Measurements from ENCODE around the gene CDC73. TPM values are rescaled to one million over a fixed set of nuclear protein-coding genes. Genes with fewer than 3 reads are reported as not detected.

CDC73 gene
- total and polyA plus RNA-seq, 10 of the 15 experiments (the other 5 are each of a cell fraction or from before 2014, with no cell fraction given), result 10.6 to 43.4 (median 21.7) TPM

- Histone ChIP-seq H3K9ac (ENCODE audit: control insufficient read depth, insufficient read depth, low read length) (no peak overlapping the region), H3K79me2 (ENCODE audit: control insufficient read depth, insufficient read depth, low read length) (no peaks in the 10 kb centered on the region; the same call in 1 of the 2 replicates), H3K4me3 (no peak overlapping the region), H3K27ac (ENCODE audit: control insufficient read depth, insufficient read depth) (no peak overlapping the region), H3K4me2 (ENCODE audit: control insufficient read depth, insufficient read depth) (no peak overlapping the region), H2AFZ (ENCODE audit: control insufficient read depth, low read depth, low read length) (no peak overlapping the region), H4K20me1 (ENCODE audit: control insufficient read depth, insufficient read depth) (no peaks in the 10 kb centered on the region), H3K27me3 (replicated peaks in 1 of 2; ENCODE audit: control insufficient read depth in 2 of 2, insufficient read depth in 2 of 2, low read length in 1 of 2) (no peaks in the 10 kb centered on the region), H3K9me3 (replicated peaks; ENCODE audit: control insufficient read depth, insufficient read depth, low read length) (no peaks in the 10 kb centered on the region), H3K36me3 (ENCODE audit: control insufficient read depth in 2 of 2, insufficient read depth in 2 of 2, low read length in 1 of 2) (peaks cover 4 to 21% of the 10 kb centered on the region in 2 experiments), H3K4me1 (ENCODE audit: control insufficient read depth, insufficient read depth, low read length) (no peaks in the 10 kb centered on the region)
- intact Hi-C loops (cut with micrococcal nuclease; ENCODE audit: unreplicated experiment), result no loop called here
- SMC1A ChIA-PET (ENCODE audit: uncharacterized antibody, unreplicated experiment), result no interaction called here
- RAD21 ChIA-PET (ENCODE audit: unreplicated experiment), result no interaction called here
- in situ Hi-C loops (cut with MboI), result no loop called here
- ATAC-seq (no peak), DNase-seq (ENCODE audit: low read depth, low spot score) (no peak), FAIRE-seq (no peak)
- no TSS peak for BruUV-seq (replicated peaks)
- WGBS (ENCODE audit: insufficient coverage, insufficient replicate concordance, low lambda C conversion rate, missing lambda C conversion rate), result 100% methylated on average over 1 of the region's 1 CpG
- CTCF ChIA-PET, result interaction anchor here (0.6 kb wide), 1 partner anchor 155 kb away, joined by 5 read pairs; no protein-coding TSS in a partner anchor
- POLR2A ChIA-PET, result no interaction called here
- TF ChIP-seq MEF2A (IDR thresholded peaks at IDR 0.05; ENCODE audit: insufficient read depth, low read depth, low read length), result no peak
- no peak for TF ChIP-seq BHLHE40 (IDR thresholded peaks at IDR 0.05; ENCODE audit: borderline replicate concordance in 1 of 2, low read depth in 2 of 2, low read length in 1 of 2)
- no peak for TF ChIP-seq SMAD5 (IDR thresholded peaks at IDR 0.05; ENCODE audit: low read depth)
- no peak for TF ChIP-seq ZNF24 (IDR thresholded peaks at IDR 0.05)
- TF ChIP-seq USF2 (IDR thresholded peaks at IDR 0.05; ENCODE audit: borderline replicate concordance, low read depth, low read length), result no peak
- TF ChIP-seq CHD4 (IDR thresholded peaks at IDR 0.05), result no peak
- TF ChIP-seq, protein P1, sequence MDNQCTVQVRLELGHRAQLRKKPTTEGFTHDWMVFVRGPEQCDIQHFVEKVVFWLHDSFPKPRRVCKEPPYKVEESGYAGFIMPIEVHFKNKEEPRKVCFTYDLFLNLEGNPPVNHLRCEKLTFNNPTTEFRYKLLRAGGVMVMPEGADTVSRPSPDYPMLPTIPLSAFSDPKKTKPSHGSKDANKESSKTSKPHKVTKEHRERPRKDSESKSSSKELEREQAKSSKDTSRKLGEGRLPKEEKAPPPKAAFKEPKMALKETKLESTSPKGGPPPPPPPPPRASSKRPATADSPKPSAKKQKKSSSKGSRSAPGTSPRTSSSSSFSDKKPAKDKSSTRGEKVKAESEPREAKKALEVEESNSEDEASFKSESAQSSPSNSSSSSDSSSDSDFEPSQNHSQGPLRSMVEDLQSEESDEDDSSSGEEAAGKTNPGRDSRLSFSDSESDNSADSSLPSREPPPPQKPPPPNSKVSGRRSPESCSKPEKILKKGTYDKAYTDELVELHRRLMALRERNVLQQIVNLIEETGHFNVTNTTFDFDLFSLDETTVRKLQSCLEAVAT (IDR thresholded peaks at IDR 0.05), result no peak
- no peak for TF ChIP-seq CHD2 (IDR thresholded peaks at IDR 0.05; ENCODE audit: borderline replicate concordance, low read depth, low read length)
- no peak for TF ChIP-seq NRF1 (conservative IDR thresholded peaks at IDR 0.05; ENCODE audit: low read depth, low read length)
- TF ChIP-seq, protein P2, sequence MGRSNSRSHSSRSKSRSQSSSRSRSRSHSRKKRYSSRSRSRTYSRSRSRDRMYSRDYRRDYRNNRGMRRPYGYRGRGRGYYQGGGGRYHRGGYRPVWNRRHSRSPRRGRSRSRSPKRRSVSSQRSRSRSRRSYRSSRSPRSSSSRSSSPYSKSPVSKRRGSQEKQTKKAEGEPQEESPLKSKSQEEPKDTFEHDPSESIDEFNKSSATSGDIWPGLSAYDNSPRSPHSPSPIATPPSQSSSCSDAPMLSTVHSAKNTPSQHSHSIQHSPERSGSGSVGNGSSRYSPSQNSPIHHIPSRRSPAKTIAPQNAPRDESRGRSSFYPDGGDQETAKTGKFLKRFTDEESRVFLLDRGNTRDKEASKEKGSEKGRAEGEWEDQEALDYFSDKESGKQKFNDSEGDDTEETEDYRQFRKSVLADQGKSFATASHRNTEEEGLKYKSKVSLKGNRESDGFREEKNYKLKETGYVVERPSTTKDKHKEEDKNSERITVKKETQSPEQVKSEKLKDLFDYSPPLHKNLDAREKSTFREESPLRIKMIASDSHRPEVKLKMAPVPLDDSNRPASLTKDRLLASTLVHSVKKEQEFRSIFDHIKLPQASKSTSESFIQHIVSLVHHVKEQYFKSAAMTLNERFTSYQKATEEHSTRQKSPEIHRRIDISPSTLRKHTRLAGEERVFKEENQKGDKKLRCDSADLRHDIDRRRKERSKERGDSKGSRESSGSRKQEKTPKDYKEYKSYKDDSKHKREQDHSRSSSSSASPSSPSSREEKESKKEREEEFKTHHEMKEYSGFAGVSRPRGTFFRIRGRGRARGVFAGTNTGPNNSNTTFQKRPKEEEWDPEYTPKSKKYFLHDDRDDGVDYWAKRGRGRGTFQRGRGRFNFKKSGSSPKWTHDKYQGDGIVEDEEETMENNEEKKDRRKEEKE (IDR thresholded peaks at IDR 0.05), result no peak
- no peak for TF ChIP-seq SP1 (IDR thresholded peaks at IDR 0.05; ENCODE audit: low read depth, low read length)
- TF ChIP-seq POLR2AphosphoS5 (IDR thresholded peaks at IDR 0.05; ENCODE audit: low read length), result no peak
Measured at GRCh38 chr1:193144999-193145398, 23.2 kb downstream of the CDC73 start.
